Activated T-cell treated with anti-CD3 and anti-CD28 coated beads, Interleukin-2, amount 50 U/mL, for 4 hours (primary cell): ENCODE data around the gene NGRN. TPM values are rescaled to one million over a fixed set of nuclear protein-coding genes. Genes with fewer than 3 reads are reported as not detected.
A peak's percentile ranks its signal among the peaks of the same experiment; 100 is the strongest.
"Not testable (repeated sequence)": the region's sequence is repeated elsewhere in the genome, so short reads cannot be mapped to it uniquely, and the experiment has no call there.

Experiments used
- ATAC-seq, 2 donors: fragments of 200-7000 bp; cut with Tn5 transposase; one replicate each; pipeline ENCODE4 v1.10.0; 2021
- DNase-seq: peaks from one replicate; pipeline ENCODE4 v3.0.0-alpha.2; 2020
- H3K27me3 Mint-ChIP-seq: one replicate; pipeline ENCODE4 v1.8.0; 2021; ENCODE audit warnings: low read depth, mixed read lengths
- H3K36me3 Mint-ChIP-seq: one replicate; pipeline ENCODE4 v1.8.0; 2022; ENCODE audit warnings: mixed read lengths; ENCODE audit not compliant: insufficient read depth
- H3K4me1 Mint-ChIP-seq: one replicate; pipeline ENCODE4 v1.8.0; 2021; ENCODE audit warnings: low read depth, mixed read lengths
- H3K4me3 Mint-ChIP-seq: one replicate; pipeline ENCODE4 v1.8.0; 2021; ENCODE audit warnings: mild to moderate bottlenecking, moderate library complexity, mixed read lengths
- H3K9me3 Mint-ChIP-seq: one replicate; pipeline ENCODE4 v1.8.0; 2021; ENCODE audit warnings: mixed read lengths
- total RNA-seq, 3 donors: library from RNA; stranded (reverse); gene quantifications; one replicate each; pipeline ENCODE4 v1.2.1, GENCODE V29; 2021

The NGRN gene
- total RNA-seq, 3 donors from 2014 or later, result 36.9 to 38.0 (median 37.1) TPM

DNA sequence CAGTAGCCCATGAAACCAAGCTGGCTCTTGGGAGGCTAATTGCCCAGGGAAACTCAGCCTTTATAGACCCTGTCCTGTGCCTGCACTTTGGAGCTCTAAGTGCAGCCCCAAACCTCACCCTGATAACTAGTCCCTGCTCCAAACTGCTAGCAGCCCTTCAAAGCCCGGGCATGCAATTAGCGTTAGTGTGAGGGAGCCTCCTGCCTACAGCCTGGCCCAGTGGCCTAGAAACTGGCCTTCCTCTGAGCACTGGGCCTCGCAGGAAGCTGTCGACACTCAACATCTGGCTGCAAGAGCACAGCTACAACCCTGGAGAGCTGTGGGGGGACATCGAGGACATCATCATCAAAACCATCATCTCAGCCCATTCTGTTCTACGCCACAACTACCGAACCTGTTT is 7.7 kb upstream of the NGRN start:
- DNase-seq (no peak), ATAC-seq (no peak)
- Mint-ChIP-seq H3K27me3 (no peaks in the 10 kb centered on the region), H3K4me1 (peaks cover 3% of the 10 kb centered on the region), H3K4me3 (no peak overlapping the region), H3K9me3 (no peaks in the 10 kb centered on the region), H3K36me3 (no peaks in the 10 kb centered on the region)

GRCh38 chr15:90259524-90259923 is 5.9 kb upstream of the NGRN start:
- Mint-ChIP-seq H3K4me3 (no peak overlapping the region), H3K36me3 (no peaks in the 10 kb centered on the region), H3K27me3 (no peaks in the 10 kb centered on the region), H3K9me3 (no peaks in the 10 kb centered on the region), H3K4me1 (peaks cover 8% of the 10 kb centered on the region)
- ATAC-seq, result peak; percentile 40 to 61
- DNase-seq, result no peak

GRCh38 chr15:90260731-90261130 is 4.7 kb upstream of the NGRN start:
- not testable (repeated sequence) for H3K27me3 Mint-ChIP-seq, ATAC-seq, H3K9me3 Mint-ChIP-seq, H3K36me3 Mint-ChIP-seq, DNase-seq, H3K4me3 Mint-ChIP-seq
- H3K4me1 Mint-ChIP-seq, result peaks cover 13% of the 10 kb centered on the region

DNA sequence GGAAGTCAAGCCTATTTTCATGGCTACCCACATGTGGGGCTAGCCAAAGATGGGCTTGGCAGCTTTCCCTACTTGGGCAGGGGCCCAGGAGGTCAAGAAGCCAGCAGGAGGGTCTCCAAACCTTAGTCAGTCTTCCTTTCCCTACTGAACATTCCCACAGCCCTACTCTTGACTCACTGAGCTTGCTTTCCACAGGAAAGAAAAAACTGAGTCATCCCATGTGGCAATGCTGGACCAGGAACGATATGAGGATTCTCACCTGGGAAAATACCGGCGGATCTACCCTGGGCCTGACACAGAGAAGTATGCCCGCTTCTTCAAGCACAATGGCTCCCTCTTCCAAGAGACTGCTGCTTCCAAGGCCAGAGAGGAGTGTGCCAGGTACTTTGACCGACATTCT is 3.7 kb upstream of the NGRN start:
- DNase-seq, result no peak
- Mint-ChIP-seq H3K27me3 (no peaks in the 10 kb centered on the region), H3K4me1 (peaks cover 16% of the 10 kb centered on the region), H3K36me3 (no peaks in the 10 kb centered on the region), H3K9me3 (no peaks in the 10 kb centered on the region), H3K4me3 (no peak overlapping the region)
- no peak for ATAC-seq

DNA sequence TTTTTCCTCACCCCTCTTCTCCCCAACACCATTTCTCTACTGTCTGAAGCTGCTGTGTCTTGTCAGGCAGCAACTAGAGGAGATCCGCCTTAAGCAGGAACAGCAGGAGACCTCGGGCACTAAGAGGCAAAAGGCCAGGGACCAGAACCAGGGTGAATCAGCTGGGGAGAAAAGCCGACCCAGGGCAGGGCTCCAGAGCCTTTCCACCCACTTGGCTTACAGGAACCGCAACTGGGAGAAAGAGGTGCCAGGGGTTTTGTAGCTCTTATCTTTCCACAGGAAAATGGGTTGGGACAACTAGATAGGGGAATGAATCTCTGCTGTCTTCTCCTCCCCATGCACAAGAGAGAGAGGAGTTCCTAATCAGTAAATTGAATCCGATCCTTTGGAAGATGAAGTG is 3.0 kb upstream of the NGRN start:
- Mint-ChIP-seq H3K4me3 (no peak overlapping the region), H3K27me3 (no peaks in the 10 kb centered on the region), H3K36me3 (no peaks in the 10 kb centered on the region), H3K4me1 (peaks cover 22% of the 10 kb centered on the region), H3K9me3 (no peaks in the 10 kb centered on the region)
- no peak for ATAC-seq
- no peak for DNase-seq

- DNase-seq (peak; percentile 14), ATAC-seq (peak; percentile 15 to 20)
- Mint-ChIP-seq H3K27me3 (no peaks in the 10 kb centered on the region), H3K9me3 (no peaks in the 10 kb centered on the region), H3K4me3 (peak overlapping the region; percentile 97), H3K36me3 (peaks cover 9% of the 10 kb centered on the region), H3K4me1 (peaks cover 35% of the 10 kb centered on the region)
These were observed 801 bp upstream of the NGRN start for GRCh38 chr15:90264671-90265070.

DNA sequence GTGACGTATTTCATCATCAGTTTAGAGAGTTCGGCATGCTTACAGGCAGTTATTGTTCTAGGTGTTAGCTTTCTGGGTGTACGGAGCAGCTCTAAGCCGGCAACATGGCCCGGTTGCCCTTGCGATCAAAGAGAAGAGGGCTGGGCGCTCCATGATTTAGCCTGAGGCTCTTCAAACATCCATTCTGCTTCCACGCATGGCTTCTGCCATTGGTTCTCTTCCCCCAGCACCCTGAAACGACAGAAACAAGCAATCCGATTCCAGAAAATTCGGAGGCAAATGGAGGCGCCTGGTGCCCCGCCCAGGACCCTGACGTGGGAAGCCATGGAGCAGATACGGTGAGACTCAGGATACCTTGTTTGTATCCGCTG is 574 bp downstream of the NGRN start:
- no peaks in the 10 kb centered on the region for H3K9me3 Mint-ChIP-seq
- peaks cover 19% of the 10 kb centered on the region for H3K36me3 Mint-ChIP-seq
- H3K4me1 Mint-ChIP-seq, result peaks cover 43% of the 10 kb centered on the region
- peak overlapping the region; percentile 97 for H3K4me3 Mint-ChIP-seq
- ATAC-seq, result peak; percentile 25 to 26
- no peaks in the 10 kb centered on the region for H3K27me3 Mint-ChIP-seq
- DNase-seq, result peak; percentile 18

- DNase-seq (no peak), ATAC-seq (no peak)
- H3K9me3 Mint-ChIP-seq, result no peaks in the 10 kb centered on the region
- H3K4me3 Mint-ChIP-seq, result peak overlapping the region; percentile 97
- H3K4me1 Mint-ChIP-seq, result peaks cover 48% of the 10 kb centered on the region
- H3K27me3 Mint-ChIP-seq, result no peaks in the 10 kb centered on the region
- peaks cover 22% of the 10 kb centered on the region for H3K36me3 Mint-ChIP-seq
These were observed 1.0 kb downstream of the NGRN start for GRCh38 chr15:90266485-90266884.

DNA sequence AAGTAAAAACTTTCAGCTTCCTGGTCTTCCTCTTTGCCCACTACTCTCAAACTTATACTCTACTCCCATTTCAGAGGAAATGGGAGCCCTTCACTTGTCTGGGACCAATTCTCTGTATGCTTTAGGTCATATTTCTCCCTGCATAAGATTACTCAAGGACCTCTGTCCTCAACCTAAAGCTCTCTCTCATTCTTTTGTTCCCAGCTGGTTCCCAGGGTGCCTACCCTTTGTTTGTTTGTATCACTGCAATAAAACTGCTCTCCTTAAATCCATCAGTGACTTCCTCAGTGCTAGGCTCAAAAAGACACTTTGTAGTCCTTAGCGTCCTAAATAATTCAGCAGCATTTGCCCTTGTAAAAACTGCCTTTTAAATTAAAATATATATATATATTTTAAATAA is 2.9 kb downstream of the NGRN start:
- H3K4me1 Mint-ChIP-seq, result peaks cover 59% of the 10 kb centered on the region
- H3K4me3 Mint-ChIP-seq, result peak overlapping the region; percentile 97
- H3K27me3 Mint-ChIP-seq, result no peaks in the 10 kb centered on the region
- DNase-seq (no peak), ATAC-seq (no peak)
- no peaks in the 10 kb centered on the region for H3K9me3 Mint-ChIP-seq
- peaks cover 31% of the 10 kb centered on the region for H3K36me3 Mint-ChIP-seq

GRCh38 chr15:90270502-90271150 is 5.2 kb downstream of the NGRN start:
- no peaks in the 10 kb centered on the region for H3K27me3 Mint-ChIP-seq
- H3K4me1 Mint-ChIP-seq, result peaks cover 49% of the 10 kb centered on the region
- ATAC-seq (no peak), DNase-seq (no peak)
- H3K4me3 Mint-ChIP-seq, result no peak overlapping the region
- no peaks in the 10 kb centered on the region for H3K9me3 Mint-ChIP-seq
- peaks cover 37% of the 10 kb centered on the region for H3K36me3 Mint-ChIP-seq

- Mint-ChIP-seq H3K4me1 (peaks cover 47% of the 10 kb centered on the region), H3K4me3 (no peak overlapping the region), H3K9me3 (no peaks in the 10 kb centered on the region), H3K27me3 (no peaks in the 10 kb centered on the region), H3K36me3 (peaks cover 43% of the 10 kb centered on the region)
- DNase-seq, result no peak
- ATAC-seq, result no peak
These were observed 6.1 kb downstream of the NGRN start for GRCh38 chr15:90271459-90272166.

- H3K4me3 Mint-ChIP-seq, DNase-seq, H3K27me3 Mint-ChIP-seq, H3K9me3 Mint-ChIP-seq, ATAC-seq, H3K4me1 Mint-ChIP-seq: not testable (repeated sequence)
- peaks cover 12% of the 10 kb centered on the region for H3K36me3 Mint-ChIP-seq
These were observed 13.0 kb downstream of the NGRN start for GRCh38 chr15:90278467-90278866.

GRCh38 chr15:90280743-90281142 is 15.3 kb downstream of the NGRN start:
- ATAC-seq, H3K4me1 Mint-ChIP-seq, H3K27me3 Mint-ChIP-seq: not testable (repeated sequence)

DNA sequence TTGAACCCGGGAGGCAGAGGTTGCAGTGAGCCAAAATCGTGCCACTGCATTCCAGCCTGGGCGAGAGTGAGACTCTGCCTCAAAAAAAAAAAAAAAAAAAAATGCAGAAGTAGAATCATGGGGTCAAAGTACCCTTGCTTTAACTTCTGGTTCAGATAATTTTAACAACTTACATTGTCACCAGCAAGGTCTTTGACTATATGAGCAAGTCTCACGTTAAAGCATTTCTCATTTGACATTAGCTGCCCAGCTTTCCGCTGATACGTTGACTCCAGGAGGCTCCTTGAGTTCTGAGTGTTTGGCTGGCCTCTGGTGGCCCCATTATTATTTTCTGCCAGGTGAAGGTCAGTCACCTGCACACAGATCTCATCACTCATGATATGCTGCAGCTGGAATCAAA is 16.2 kb downstream of the NGRN start:
- not testable (repeated sequence) for ATAC-seq, DNase-seq, H3K36me3 Mint-ChIP-seq, H3K4me3 Mint-ChIP-seq, H3K9me3 Mint-ChIP-seq, H3K27me3 Mint-ChIP-seq, H3K4me1 Mint-ChIP-seq

More at GRCh38 chr15:90280743-90281142, 15.3 kb downstream of the NGRN start:
- not testable (repeated sequence) for H3K4me3 Mint-ChIP-seq, DNase-seq, H3K9me3 Mint-ChIP-seq, H3K36me3 Mint-ChIP-seq

DNA sequence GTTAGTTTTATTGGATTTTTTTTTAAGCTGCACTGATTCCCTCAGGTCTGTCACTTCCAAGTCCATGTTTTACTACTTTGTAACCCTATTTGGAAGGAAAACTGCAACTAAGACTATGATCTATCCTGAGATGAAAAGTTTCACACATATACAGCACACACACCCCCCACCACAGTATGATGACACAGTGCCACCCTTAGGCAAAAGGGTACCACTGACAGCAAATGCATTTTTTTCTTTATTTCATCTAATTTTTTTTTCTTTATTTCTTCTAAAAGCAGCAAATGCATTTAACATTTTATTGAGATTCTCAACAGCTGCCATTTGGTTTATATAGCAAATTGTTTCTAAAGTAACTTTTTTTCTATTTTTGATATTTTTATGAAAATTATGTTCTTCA is 21.2 kb downstream of the NGRN start:
- ATAC-seq (peak; percentile 58 to 63), DNase-seq (peak; percentile 33)
- Mint-ChIP-seq H3K4me1 (no peaks in the 10 kb centered on the region), H3K36me3 (no peaks in the 10 kb centered on the region), H3K9me3 (no peaks in the 10 kb centered on the region), H3K27me3 (no peaks in the 10 kb centered on the region), H3K4me3 (no peak overlapping the region)
